Hematopoietic multipotent progenitor cell treated with erythropoietin and hydrocortisone succinate and interleukin-3 and kit ligand, for 8 days (in vitro differentiated cells): ENCODE data around the gene MINDY1.
A peak's percentile ranks its signal among the peaks of the same experiment; 100 is the strongest.

Experiments
- DNase-seq: peaks from one replicate; pipeline ENCODE4 v3.0.0-alpha.2; 2015

MINDY1 gene

GRCh38 chr1:151006327-151007052 lies at the start of gene MINDY1:
Gene MINDY1 (minus strand): TSS chr1:151006902. CDS start chr1:151002617, 4,285 bp downstream.
- peak; percentile 89 for DNase-seq

- DNase-seq: peak; percentile 59
Measured at GRCh38 chr1:151056149-151056548, 49.4 kb upstream of the MINDY1 start.

- DNase-seq: no peak
Measured at GRCh38 chr1:151055581-151055980, 48.9 kb upstream of the MINDY1 start.

- DNase-seq: peak; percentile 85
Measured at GRCh38 chr1:151054971-151055547, 48.4 kb upstream of the MINDY1 start.

- no peak for DNase-seq
Measured at GRCh38 chr1:151051356-151052009, 44.8 kb upstream of the MINDY1 start.

- no peak for DNase-seq
Measured at GRCh38 chr1:151050051-151050688, 43.5 kb upstream of the MINDY1 start.

- no peak for DNase-seq
Measured at GRCh38 chr1:151049458-151049857, 42.8 kb upstream of the MINDY1 start.

GRCh38 chr1:151048645-151049032 lies 41.9 kb upstream of the MINDY1 start:
- DNase-seq: no peak

- peak; percentile 87 for DNase-seq
Measured at GRCh38 chr1:151047925-151048644, 41.4 kb upstream of the MINDY1 start.

GRCh38 chr1:151047591-151047924 lies 40.9 kb upstream of the MINDY1 start, which contains the start of gene C1orf56:
Gene C1orf56 (plus strand): TSS chr1:151047751. CDS start chr1:151047848, 97 bp downstream.
- DNase-seq: peak; percentile 66

- DNase-seq: no peak
Measured at GRCh38 chr1:151043163-151043562, 36.5 kb upstream of the MINDY1 start.

- DNase-seq: peak; percentile 63
Measured at GRCh38 chr1:151039521-151039920, 32.8 kb upstream of the MINDY1 start.

- no peak for DNase-seq
Measured at GRCh38 chr1:151037032-151037431, 30.3 kb upstream of the MINDY1 start.

- no peak for DNase-seq
Measured at GRCh38 chr1:151036356-151036755, 29.7 kb upstream of the MINDY1 start, which contains the start of gene BNIPL. Gene BNIPL (plus strand): TSS chr1:151036586. CDS start chr1:151036726, 140 bp downstream.

GRCh38 chr1:151035167-151035566 lies 28.5 kb upstream of the MINDY1 start:
- DNase-seq: no peak

GRCh38 chr1:151032164-151032563 lies 25.5 kb upstream of the MINDY1 start:
- DNase-seq: no peak

GRCh38 chr1:151026460-151026859 lies 19.8 kb upstream of the MINDY1 start:
- no peak for DNase-seq

GRCh38 chr1:151024540-151025146 lies 17.9 kb upstream of the MINDY1 start:
- peak; percentile 85 for DNase-seq

- peak; percentile 87 for DNase-seq
Measured at GRCh38 chr1:151013518-151013917, 6.8 kb upstream of the MINDY1 start.

GRCh38 chr1:151012684-151013471 lies 6.2 kb upstream of the MINDY1 start:
- no peak for DNase-seq

- DNase-seq: peak; percentile 30
Measured at GRCh38 chr1:151011154-151011850, 4.6 kb upstream of the MINDY1 start.
